Measurements from ENCODE around the gene SPRR2G.

Gene SPRR2G

GRCh38 chr1:153178922-153179321 lies 28.2 kb upstream of the SPRR2G start:
- H3K4me2 ChIP-seq (ENCODE audit: low read depth, low read length, poor library complexity, severe bottlenecking): no peak overlapping the region
- H3K27ac ChIP-seq (ENCODE audit: low read depth, low read length): no peak overlapping the region
- H3K36me3 ChIP-seq (ENCODE audit: low read length): no peaks in the 10 kb centered on the region
- H3K27me3 ChIP-seq (ENCODE audit: low read length): no peaks in the 10 kb centered on the region
- H3K79me2 ChIP-seq (ENCODE audit: insufficient read depth, low read length): no peaks in the 10 kb centered on the region
- H3K9me2 ChIP-seq (replicated peaks; ENCODE audit: insufficient read depth, low read length): no peaks in the 10 kb centered on the region
- TF ChIP-seq, protein P1, sequence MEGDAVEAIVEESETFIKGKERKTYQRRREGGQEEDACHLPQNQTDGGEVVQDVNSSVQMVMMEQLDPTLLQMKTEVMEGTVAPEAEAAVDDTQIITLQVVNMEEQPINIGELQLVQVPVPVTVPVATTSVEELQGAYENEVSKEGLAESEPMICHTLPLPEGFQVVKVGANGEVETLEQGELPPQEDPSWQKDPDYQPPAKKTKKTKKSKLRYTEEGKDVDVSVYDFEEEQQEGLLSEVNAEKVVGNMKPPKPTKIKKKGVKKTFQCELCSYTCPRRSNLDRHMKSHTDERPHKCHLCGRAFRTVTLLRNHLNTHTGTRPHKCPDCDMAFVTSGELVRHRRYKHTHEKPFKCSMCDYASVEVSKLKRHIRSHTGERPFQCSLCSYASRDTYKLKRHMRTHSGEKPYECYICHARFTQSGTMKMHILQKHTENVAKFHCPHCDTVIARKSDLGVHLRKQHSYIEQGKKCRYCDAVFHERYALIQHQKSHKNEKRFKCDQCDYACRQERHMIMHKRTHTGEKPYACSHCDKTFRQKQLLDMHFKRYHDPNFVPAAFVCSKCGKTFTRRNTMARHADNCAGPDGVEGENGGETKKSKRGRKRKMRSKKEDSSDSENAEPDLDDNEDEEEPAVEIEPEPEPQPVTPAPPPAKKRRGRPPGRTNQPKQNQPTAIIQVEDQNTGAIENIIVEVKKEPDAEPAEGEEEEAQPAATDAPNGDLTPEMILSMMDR (IDR thresholded peaks at IDR 0.05; ENCODE audit: insufficient read depth, low read length, poor library complexity, severe bottlenecking): no peak
- no peak for TF ChIP-seq EZH2phosphoT487 (conservative IDR thresholded peaks at IDR 0.05; ENCODE audit: low read length)
- no peaks in the 10 kb centered on the region for H3K9me3 ChIP-seq (ENCODE audit: insufficient read depth, low read length)
- no peak overlapping the region for H3K9ac ChIP-seq (ENCODE audit: low read length)
- H4K20me1 ChIP-seq (ENCODE audit: low read depth, low read length): no peaks in the 10 kb centered on the region
- no peaks in the 10 kb centered on the region for H3F3A ChIP-seq (ENCODE audit: insufficient read depth)
- H3K4me3 ChIP-seq (ENCODE audit: insufficient read depth, low read length, poor library complexity, severe bottlenecking): no peak overlapping the region
- H2AFZ ChIP-seq (ENCODE audit: low read depth, low read length, severe bottlenecking): no peak overlapping the region

DNA sequence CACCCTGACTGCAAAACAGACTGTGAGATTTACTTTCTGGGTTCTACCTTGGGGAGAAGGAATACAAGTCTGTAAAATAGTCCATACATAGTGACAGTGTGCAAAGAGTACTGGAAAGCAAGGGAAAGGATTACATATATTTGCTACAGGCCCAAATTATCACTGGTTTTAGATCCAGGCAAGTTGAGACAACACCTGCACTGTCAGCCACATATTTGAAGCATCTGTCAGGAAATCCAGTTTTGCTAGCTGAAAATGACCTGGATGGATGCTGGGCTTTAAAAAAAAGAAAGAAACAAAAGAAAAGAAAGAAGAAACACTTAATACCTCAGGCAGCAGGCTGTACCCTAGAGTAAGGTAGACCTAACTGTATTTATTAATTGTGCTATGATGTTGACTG lies 23.9 kb upstream of the SPRR2G start:
- Histone ChIP-seq H3K9me3 (ENCODE audit: insufficient read depth, low read length) (no peaks in the 10 kb centered on the region), H3K79me2 (ENCODE audit: insufficient read depth, low read length) (no peaks in the 10 kb centered on the region), H4K20me1 (ENCODE audit: low read depth, low read length) (no peaks in the 10 kb centered on the region), H3K36me3 (ENCODE audit: low read length) (no peaks in the 10 kb centered on the region), H3K9ac (ENCODE audit: low read length) (no peak overlapping the region), H3K4me3 (ENCODE audit: insufficient read depth, low read length, poor library complexity, severe bottlenecking) (no peak overlapping the region), H3K27me3 (ENCODE audit: low read length) (no peaks in the 10 kb centered on the region), H3K9me2 (replicated peaks; ENCODE audit: insufficient read depth, low read length) (no peaks in the 10 kb centered on the region), H3F3A (ENCODE audit: insufficient read depth) (no peaks in the 10 kb centered on the region), H3K27ac (ENCODE audit: low read depth, low read length) (no peak overlapping the region), H2AFZ (ENCODE audit: low read depth, low read length, severe bottlenecking) (no peak overlapping the region), H3K4me2 (ENCODE audit: low read depth, low read length, poor library complexity, severe bottlenecking) (no peak overlapping the region)
- no peak for TF ChIP-seq EZH2phosphoT487 (conservative IDR thresholded peaks at IDR 0.05; ENCODE audit: low read length)
- TF ChIP-seq, protein P1 (IDR thresholded peaks at IDR 0.05; ENCODE audit: insufficient read depth, low read length, poor library complexity, severe bottlenecking): no peak

DNA sequence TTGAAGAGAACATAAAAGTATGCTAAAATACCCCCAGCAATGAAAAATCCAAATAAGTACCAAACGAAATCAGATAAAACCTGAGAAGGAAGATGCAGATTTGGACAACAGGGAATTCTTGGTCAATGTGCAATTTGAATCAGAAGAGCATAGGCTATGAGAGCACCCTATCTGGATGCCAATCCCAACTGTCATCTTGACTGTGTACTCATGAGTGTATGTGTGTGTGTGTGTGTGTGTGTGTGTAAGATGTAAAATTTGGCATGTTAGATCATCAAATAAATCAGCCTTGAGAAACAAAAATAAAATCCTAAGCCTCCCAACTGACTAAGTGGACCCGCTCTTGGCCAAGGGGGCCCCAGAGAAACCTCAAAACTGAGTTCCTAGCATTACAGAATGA lies 18.0 kb upstream of the SPRR2G start:
- H3K27ac ChIP-seq (ENCODE audit: low read depth, low read length): no peak overlapping the region
- H3K36me3 ChIP-seq (ENCODE audit: low read length): no peaks in the 10 kb centered on the region
- H2AFZ ChIP-seq (ENCODE audit: low read depth, low read length, severe bottlenecking): no peak overlapping the region
- TF ChIP-seq, protein P1 (IDR thresholded peaks at IDR 0.05; ENCODE audit: insufficient read depth, low read length, poor library complexity, severe bottlenecking): no peak
- TF ChIP-seq EZH2phosphoT487 (conservative IDR thresholded peaks at IDR 0.05; ENCODE audit: low read length): no peak
- no peaks in the 10 kb centered on the region for H3K79me2 ChIP-seq (ENCODE audit: insufficient read depth, low read length)
- H3F3A ChIP-seq (ENCODE audit: insufficient read depth): no peaks in the 10 kb centered on the region
- H3K4me2 ChIP-seq (ENCODE audit: low read depth, low read length, poor library complexity, severe bottlenecking): no peak overlapping the region
- no peaks in the 10 kb centered on the region for H4K20me1 ChIP-seq (ENCODE audit: low read depth, low read length)
- H3K9ac ChIP-seq (ENCODE audit: low read length): no peak overlapping the region
- no peak overlapping the region for H3K4me3 ChIP-seq (ENCODE audit: insufficient read depth, low read length, poor library complexity, severe bottlenecking)
- no peaks in the 10 kb centered on the region for H3K9me2 ChIP-seq (replicated peaks; ENCODE audit: insufficient read depth, low read length)
- no peaks in the 10 kb centered on the region for H3K9me3 ChIP-seq (ENCODE audit: insufficient read depth, low read length)
- no peaks in the 10 kb centered on the region for H3K27me3 ChIP-seq (ENCODE audit: low read length)

Data from SU-DHL-6 (cell line).